ENCODE results near the gene PTPRD. TPM values are rescaled to one million over a fixed set of nuclear protein-coding genes. Genes with fewer than 3 reads are reported as not detected.

The PTPRD gene
- total RNA-seq, 3 donors from 2014 or later (not counting 1 experiment from before 2014, with no cell fraction given) = 0.05 to 0.68 TPM; not detected in 1

GRCh38 chr9:10268531-10269485 is 344.0 kb downstream of the PTPRD start:
- no peak for ATAC-seq

GRCh38 chr9:10265153-10265631 is 347.6 kb downstream of the PTPRD start:
- WGBS (ENCODE audit: insufficient coverage) = 95% methylated on average over 2 of the region's 2 CpGs
- H3K27me3 ChIP-seq (ENCODE audit: control insufficient read depth, insufficient read depth, low read length) = no peaks in the 10 kb centered on the region
- no peak overlapping the region for H3K4me3 ChIP-seq (ENCODE audit: low read length)
- Mint-ChIP-seq H3K9me3 (peaks cover 10 to 14% of the 10 kb centered on the region in 2 donors), H3K36me3 (no peaks in the 10 kb centered on the region), H3K27me3 (ENCODE audit: low read depth in 2 of 2) (no peaks in the 10 kb centered on the region), H3K4me3 (no peak overlapping the region), H3K27ac (no peak overlapping the region), H3K4me1 (no peaks in the 10 kb centered on the region)
- H3K9me3 ChIP-seq (ENCODE audit: control insufficient read depth, insufficient read depth, low read length) = peaks cover 6% of the 10 kb centered on the region
- H3K4me1 ChIP-seq (ENCODE audit: control insufficient read depth, insufficient read depth, low read length) = no peaks in the 10 kb centered on the region
- TF ChIP-seq CTCF (IDR thresholded peaks at IDR 0.05) = no peak
- no peak for DNase-seq
- no peak overlapping the region for H3K27ac ChIP-seq (ENCODE audit: low read length)
- intact Hi-C loops (cut with micrococcal nuclease) = no loop called here
- no peak for ATAC-seq
- H3K36me3 ChIP-seq (ENCODE audit: control insufficient read depth, insufficient read depth, low read length) = no peaks in the 10 kb centered on the region

More at GRCh38 chr9:10268531-10269485, 344.0 kb downstream of the PTPRD start:
- no peak overlapping the region for H3K4me3 Mint-ChIP-seq
- Histone ChIP-seq H3K27ac (ENCODE audit: low read length) (no peak overlapping the region), H3K27me3 (ENCODE audit: control insufficient read depth, insufficient read depth, low read length) (no peaks in the 10 kb centered on the region), H3K36me3 (ENCODE audit: control insufficient read depth, insufficient read depth, low read length) (no peaks in the 10 kb centered on the region), H3K4me1 (ENCODE audit: control insufficient read depth, insufficient read depth, low read length) (no peaks in the 10 kb centered on the region), H3K9me3 (ENCODE audit: control insufficient read depth, insufficient read depth, low read length) (peaks cover 4% of the 10 kb centered on the region), H3K4me3 (ENCODE audit: low read length) (no peak overlapping the region)
- peaks cover 7 to 9% of the 10 kb centered on the region in 2 donors for H3K9me3 Mint-ChIP-seq
- intact Hi-C loops (cut with micrococcal nuclease) = no loop called here
- H3K27me3 Mint-ChIP-seq (ENCODE audit: low read depth in 2 of 2) = no peaks in the 10 kb centered on the region
- no peak for TF ChIP-seq CTCF (IDR thresholded peaks at IDR 0.05)
- DNase-seq = no peak
- 28% methylated on average over 5 of the region's 8 CpGs for WGBS (ENCODE audit: insufficient coverage)
- H3K4me1 Mint-ChIP-seq = no peaks in the 10 kb centered on the region
- no peaks in the 10 kb centered on the region for H3K36me3 Mint-ChIP-seq
- no peak overlapping the region for H3K27ac Mint-ChIP-seq

DNA sequence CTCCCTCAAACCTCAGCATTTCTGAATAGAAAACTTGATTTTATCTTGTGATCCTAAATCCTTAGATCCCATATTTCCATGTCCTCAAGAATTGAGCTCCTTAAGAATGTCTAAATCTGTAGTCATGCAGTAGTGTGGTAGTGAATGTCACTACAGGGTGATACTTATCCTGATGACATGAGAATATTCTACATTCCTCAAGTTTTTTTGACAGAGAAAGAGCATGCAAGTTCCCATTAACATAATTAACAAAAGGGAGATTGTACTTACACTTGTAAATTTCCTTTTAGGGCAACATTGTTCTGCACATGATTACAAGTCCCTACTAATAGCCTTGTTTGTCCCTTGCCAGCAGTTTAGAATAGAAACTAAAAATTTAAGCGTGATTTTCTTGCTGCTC is 352.3 kb downstream of the PTPRD start:
- Histone ChIP-seq H3K4me1 (ENCODE audit: control insufficient read depth, insufficient read depth, low read length) (no peaks in the 10 kb centered on the region), H3K27me3 (ENCODE audit: control insufficient read depth, insufficient read depth, low read length) (no peaks in the 10 kb centered on the region), H3K4me3 (ENCODE audit: low read length) (no peak overlapping the region), H3K9me3 (ENCODE audit: control insufficient read depth, insufficient read depth, low read length) (peaks cover 6% of the 10 kb centered on the region), H3K27ac (ENCODE audit: low read length) (no peak overlapping the region), H3K36me3 (ENCODE audit: control insufficient read depth, insufficient read depth, low read length) (no peaks in the 10 kb centered on the region)
- no peak overlapping the region for H3K4me3 Mint-ChIP-seq
- H3K27me3 Mint-ChIP-seq (ENCODE audit: low read depth in 2 of 2) = no peaks in the 10 kb centered on the region
- TF ChIP-seq CTCF (IDR thresholded peaks at IDR 0.05) = no peak
- no peaks in the 10 kb centered on the region for H3K4me1 Mint-ChIP-seq
- intact Hi-C loops (cut with micrococcal nuclease) = no loop called here
- peaks cover 8 to 16% of the 10 kb centered on the region in 2 donors for H3K9me3 Mint-ChIP-seq
- WGBS (ENCODE audit: insufficient coverage) = no CpG with 5 or more reads among the region's 1 CpG
- ATAC-seq = no peak
- no peak overlapping the region for H3K27ac Mint-ChIP-seq
- no peak for DNase-seq
- H3K36me3 Mint-ChIP-seq = no peaks in the 10 kb centered on the region
